Neural cell (in vitro differentiated cells): Measurements from ENCODE around the gene NFAT5. TPM values are rescaled to one million over a fixed set of nuclear protein-coding genes. Genes with fewer than 3 reads are reported as not detected.

Experiments
- H2AFZ ChIP-seq: fragments of 200-600, 300-800 bp; sonication (generic), shearing (Covaris generic); 2 replicates; pipeline ENCODE4 v1.6.0; 2014; ENCODE audit warnings: low read depth, mild to moderate bottlenecking, antibody characterized with exemption, low read length, moderate library complexity
- H3F3A ChIP-seq: fragments of 200-600 bp; shearing (Covaris generic); 2 replicates; pipeline ENCODE4 v1.6.1; 2016; ENCODE audit warnings: mild to moderate bottlenecking, moderate library complexity, mixed read lengths, antibody characterized with exemption, low read length; ENCODE audit not compliant: insufficient read depth, poor library complexity, severe bottlenecking
- H3K27ac ChIP-seq: fragments of 200-600, 300-800 bp; sonication (generic), shearing (Covaris generic); 2 replicates; pipeline ENCODE4 v1.5.1; 2014; ENCODE audit warnings: mild to moderate bottlenecking, low read length, moderate library complexity
- H3K27me3 ChIP-seq: fragments of 300-800, 200-600 bp; sonication (generic), shearing (Covaris generic); 2 replicates; pipeline ENCODE4 v1.6.0; 2014; ENCODE audit warnings: mild to moderate bottlenecking, low read depth, low read length, moderate library complexity; ENCODE audit not compliant: insufficient read depth
- H3K36me3 ChIP-seq: fragments of 300-800, 200-600 bp; sonication (generic), shearing (Covaris generic); 2 replicates; pipeline ENCODE4 v1.5.1; 2014; ENCODE audit warnings: mild to moderate bottlenecking, antibody characterized with exemption, low read length, moderate library complexity; ENCODE audit not compliant: insufficient read depth
- H3K4me2 ChIP-seq: fragments of 300-800, 200-600 bp; sonication (generic), shearing (Covaris generic); 2 replicates; pipeline ENCODE4 v1.6.0; 2014; ENCODE audit warnings: mild to moderate bottlenecking, low read length
- H3K4me3 ChIP-seq: fragments of 300-800, 200-600 bp; sonication (generic), shearing (Covaris generic); 2 replicates; pipeline ENCODE4 v1.5.1; 2014; ENCODE audit warnings: mild to moderate bottlenecking, low read length, moderate library complexity
- H3K79me2 ChIP-seq: fragments of 200-600 bp; shearing (Covaris generic); replicated peaks from 2 replicates; pipeline ENCODE4 v1.6.0; 2014; ENCODE audit warnings: mild to moderate bottlenecking, low read length, moderate library complexity; ENCODE audit not compliant: insufficient read depth
- H3K9ac ChIP-seq: fragments of 300-800, 200-600 bp; sonication (generic), shearing (Covaris generic); 2 replicates; pipeline ENCODE4 v1.6.1; 2016; ENCODE audit warnings: mild to moderate bottlenecking, low read length, mixed read lengths
- H3K9me2 ChIP-seq: fragments of 200-600 bp; shearing (Covaris generic); 2 replicates; pipeline ENCODE4 v1.6.1; 2016; ENCODE audit warnings: mild to moderate bottlenecking, low read length, mixed read lengths; ENCODE audit not compliant: insufficient read depth
- H3K9me3 ChIP-seq: fragments of 200-600, 300-800 bp; sonication (generic), shearing (Covaris generic); 2 replicates; pipeline ENCODE4 v1.6.1; 2016; ENCODE audit warnings: mild to moderate bottlenecking, mixed run types, low read length, moderate library complexity, mixed read lengths
- H4K20me1 ChIP-seq: fragments of 200-600 bp; shearing (Covaris generic); 2 replicates; pipeline ENCODE4 v1.6.1; 2016; ENCODE audit warnings: mild to moderate bottlenecking, mixed run types; ENCODE audit not compliant: insufficient read depth
- CTCF ChIP-seq: fragments of 450-650 bp; IDR thresholded peaks from 2 replicates; pipeline ENCODE4 v1.5.1; 2014; ENCODE audit warnings: antibody characterized with exemption, mild to moderate bottlenecking, moderate library complexity; ENCODE audit not compliant: poor library complexity, severe bottlenecking
- EP300 ChIP-seq: fragments of 450-650 bp; conservative IDR thresholded peaks from 2 replicates; pipeline ENCODE4 v1.6.1; 2014; ENCODE audit warnings: antibody characterized with exemption, mild to moderate bottlenecking, moderate library complexity; ENCODE audit not compliant: poor library complexity, severe bottlenecking
- EZH2 ChIP-seq: fragments of 200-600, 300-800 bp; shearing (Covaris generic), sonication (generic); IDR thresholded peaks from 2 replicates; pipeline ENCODE4 v1.6.1; 2014; ENCODE audit warnings: antibody characterized with exemption, low read length, borderline replicate concordance, mild to moderate bottlenecking; ENCODE audit not compliant: insufficient read depth, poor library complexity, severe bottlenecking
- MXI1 ChIP-seq: fragments of 450-650 bp; conservative IDR thresholded peaks from 2 replicates; pipeline ENCODE4 v1.6.1; 2014; ENCODE audit warnings: antibody characterized with exemption, mild to moderate bottlenecking; ENCODE audit not compliant: poor library complexity, severe bottlenecking
- POLR2AphosphoS5 ChIP-seq: IDR thresholded peaks from 2 replicates; pipeline ENCODE4 v1.6.1; 2012
- RAD21 ChIP-seq: fragments of 450-650 bp; conservative IDR thresholded peaks from 2 replicates; pipeline ENCODE4 v1.6.1; 2014; ENCODE audit warnings: antibody characterized with exemption, mild to moderate bottlenecking, moderate library complexity
- REST ChIP-seq: IDR thresholded peaks from 2 replicates; pipeline ENCODE4 v1.6.1; 2012; ENCODE audit warnings: borderline replicate concordance
- SMC3 ChIP-seq: fragments of 450-650 bp; conservative IDR thresholded peaks from 2 replicates; pipeline ENCODE4 v1.6.1; 2014; ENCODE audit warnings: antibody characterized with exemption, mild to moderate bottlenecking, moderate library complexity; ENCODE audit not compliant: poor library complexity
- TAF1 ChIP-seq: IDR thresholded peaks from 2 replicates; pipeline ENCODE4 v1.6.1; 2012; ENCODE audit warnings: low read depth
- polyA plus RNA-seq: library from polyadenylated mRNA; depleted of rRNA; stranded (reverse); fragments of >200 nt; gene quantifications from 2 replicates; pipeline ENCODE4 v1.2.3, GENCODE V29; 2014

NFAT5 gene
- polyA plus RNA-seq, 1 donor from 2014 or later, result 9.2 TPM

DNA sequence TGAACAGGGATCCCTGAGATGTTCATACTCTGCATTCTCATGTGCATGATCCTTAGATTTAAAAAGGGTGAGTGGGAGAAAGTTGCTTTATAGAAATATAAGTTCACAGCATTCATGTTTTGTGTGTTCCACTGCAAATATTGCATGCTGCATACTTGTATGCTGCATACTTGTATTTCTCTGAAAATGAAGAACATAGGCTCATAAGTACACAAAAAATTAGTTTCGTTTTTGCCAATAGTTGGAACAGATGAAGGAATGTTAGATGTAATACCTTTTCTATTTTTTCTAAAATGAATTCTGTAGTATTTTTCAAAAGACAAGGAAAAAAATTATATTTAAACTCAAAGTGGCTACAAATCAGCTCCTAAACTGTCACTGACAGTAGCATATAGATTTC is 79.0 kb downstream of the NFAT5 start:
- H3K9me3 ChIP-seq, result no peaks in the 10 kb centered on the region
- H3K9me2 ChIP-seq, result no peaks in the 10 kb centered on the region
- no peak overlapping the region for H3K4me2 ChIP-seq
- H3K9ac ChIP-seq, result no peak overlapping the region
- TF ChIP-seq RAD21 (no peak), SMC3 (no peak), EZH2 (no peak), CTCF (no peak), MXI1 (no peak), POLR2AphosphoS5 (no peak), EP300 (no peak), REST (no peak), TAF1 (no peak)
- H3K27me3 ChIP-seq, result no peaks in the 10 kb centered on the region
- H3K79me2 ChIP-seq, result peaks cover 6% of the 10 kb centered on the region
- no peaks in the 10 kb centered on the region for H3F3A ChIP-seq
- no peak overlapping the region for H2AFZ ChIP-seq
- no peaks in the 10 kb centered on the region for H4K20me1 ChIP-seq
- peaks cover 16% of the 10 kb centered on the region for H3K36me3 ChIP-seq
- no peak overlapping the region for H3K4me3 ChIP-seq
- H3K27ac ChIP-seq, result no peak overlapping the region

DNA sequence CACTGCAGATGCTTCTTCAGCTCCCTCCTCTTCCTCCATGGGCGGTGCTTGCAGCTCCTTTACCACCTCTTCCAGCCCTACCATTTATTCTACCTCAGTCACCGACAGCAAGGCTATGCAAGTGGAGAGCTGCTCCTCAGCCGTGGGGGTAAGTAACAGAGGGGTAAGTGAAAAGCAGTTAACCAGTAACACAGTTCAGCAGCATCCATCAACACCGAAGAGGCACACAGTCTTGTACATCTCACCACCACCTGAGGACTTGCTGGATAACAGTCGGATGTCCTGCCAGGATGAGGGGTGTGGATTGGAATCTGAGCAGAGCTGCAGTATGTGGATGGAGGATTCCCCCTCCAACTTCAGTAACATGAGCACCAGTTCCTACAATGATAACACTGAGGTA is 81.3 kb downstream of the NFAT5 start:
- H3K36me3 ChIP-seq, result peaks cover 16% of the 10 kb centered on the region
- no peak overlapping the region for H3K4me3 ChIP-seq
- H3K9me2 ChIP-seq, result no peaks in the 10 kb centered on the region
- H3K79me2 ChIP-seq, result peaks cover 6% of the 10 kb centered on the region
- H3K9ac ChIP-seq, result no peak overlapping the region
- H3K4me2 ChIP-seq, result no peak overlapping the region
- H2AFZ ChIP-seq, result no peak overlapping the region
- no peaks in the 10 kb centered on the region for H3K27me3 ChIP-seq
- H3K27ac ChIP-seq, result no peak overlapping the region
- no peaks in the 10 kb centered on the region for H4K20me1 ChIP-seq
- TF ChIP-seq RAD21, result no peak
- no peak for TF ChIP-seq POLR2AphosphoS5
- no peak for TF ChIP-seq SMC3
- TF ChIP-seq CTCF, result no peak
- no peak for TF ChIP-seq EP300
- TF ChIP-seq EZH2, result no peak
- TF ChIP-seq REST, result no peak
- TF ChIP-seq MXI1, result no peak
- no peak for TF ChIP-seq TAF1
- no peaks in the 10 kb centered on the region for H3K9me3 ChIP-seq
- H3F3A ChIP-seq, result no peaks in the 10 kb centered on the region
